Fibroblast of mammary gland (primary cell): ENCODE data around the gene MUC5AC.
"Not testable (repeated sequence)": the region's sequence is repeated elsewhere in the genome, so short reads cannot be mapped to it uniquely, and the experiment has no call there.

Source experiments
- DNase-seq: peaks from one replicate; pipeline ENCODE4 v3.0.0-alpha.2; 2010; ENCODE audit warnings: low read depth
- H3K4me3 ChIP-seq: 2 replicates; pipeline ENCODE4 v1.5.1; 2011; ENCODE audit warnings: low read depth, mild to moderate bottlenecking, low read length, moderate library complexity; ENCODE audit not compliant: control insufficient read depth
- TF ChIP-seq, protein P1 (sequence below): conservative IDR thresholded peaks from 2 replicates; pipeline ENCODE4 v1.5.1; 2011; ENCODE audit warnings: low read depth, low read length, inconsistent platforms; ENCODE audit not compliant: control insufficient read depth, insufficient read depth

Gene MUC5AC

DNA sequence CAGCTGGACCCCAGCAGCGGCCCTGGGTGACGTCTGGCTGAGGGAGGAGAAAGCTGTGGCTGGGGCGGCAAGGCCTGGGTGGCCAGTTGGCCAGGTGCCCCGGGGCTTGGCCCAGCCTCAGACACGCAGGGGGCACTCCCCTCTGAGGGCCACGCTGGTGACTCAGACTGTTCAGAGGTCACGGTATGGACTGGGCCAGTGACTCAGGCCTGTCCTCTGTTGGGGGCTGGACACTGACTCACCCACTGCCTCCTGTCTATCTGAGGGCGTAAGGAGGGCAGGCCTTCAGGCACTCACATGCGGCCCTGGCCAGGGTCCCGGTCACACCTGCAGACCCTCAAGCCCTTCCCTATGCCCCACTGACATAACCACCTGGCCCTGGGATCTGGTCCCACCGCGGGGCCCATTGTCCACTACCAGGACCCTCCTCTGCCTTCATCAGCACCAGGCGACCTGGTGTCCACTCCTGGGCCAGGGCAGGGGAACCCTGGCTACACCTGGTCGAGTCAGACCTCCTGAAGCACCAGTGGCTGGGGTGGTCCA is 3.7 kb upstream of the MUC5AC start:
- peak; percentile 96 for DNase-seq
- no peak overlapping the region for H3K4me3 ChIP-seq
- TF ChIP-seq, protein P1, sequence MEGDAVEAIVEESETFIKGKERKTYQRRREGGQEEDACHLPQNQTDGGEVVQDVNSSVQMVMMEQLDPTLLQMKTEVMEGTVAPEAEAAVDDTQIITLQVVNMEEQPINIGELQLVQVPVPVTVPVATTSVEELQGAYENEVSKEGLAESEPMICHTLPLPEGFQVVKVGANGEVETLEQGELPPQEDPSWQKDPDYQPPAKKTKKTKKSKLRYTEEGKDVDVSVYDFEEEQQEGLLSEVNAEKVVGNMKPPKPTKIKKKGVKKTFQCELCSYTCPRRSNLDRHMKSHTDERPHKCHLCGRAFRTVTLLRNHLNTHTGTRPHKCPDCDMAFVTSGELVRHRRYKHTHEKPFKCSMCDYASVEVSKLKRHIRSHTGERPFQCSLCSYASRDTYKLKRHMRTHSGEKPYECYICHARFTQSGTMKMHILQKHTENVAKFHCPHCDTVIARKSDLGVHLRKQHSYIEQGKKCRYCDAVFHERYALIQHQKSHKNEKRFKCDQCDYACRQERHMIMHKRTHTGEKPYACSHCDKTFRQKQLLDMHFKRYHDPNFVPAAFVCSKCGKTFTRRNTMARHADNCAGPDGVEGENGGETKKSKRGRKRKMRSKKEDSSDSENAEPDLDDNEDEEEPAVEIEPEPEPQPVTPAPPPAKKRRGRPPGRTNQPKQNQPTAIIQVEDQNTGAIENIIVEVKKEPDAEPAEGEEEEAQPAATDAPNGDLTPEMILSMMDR: no peak

- not testable (repeated sequence) for DNase-seq, H3K4me3 ChIP-seq
These were observed 3.1 kb upstream of the MUC5AC start for GRCh38 chr11:1154656-1155055.

DNA sequence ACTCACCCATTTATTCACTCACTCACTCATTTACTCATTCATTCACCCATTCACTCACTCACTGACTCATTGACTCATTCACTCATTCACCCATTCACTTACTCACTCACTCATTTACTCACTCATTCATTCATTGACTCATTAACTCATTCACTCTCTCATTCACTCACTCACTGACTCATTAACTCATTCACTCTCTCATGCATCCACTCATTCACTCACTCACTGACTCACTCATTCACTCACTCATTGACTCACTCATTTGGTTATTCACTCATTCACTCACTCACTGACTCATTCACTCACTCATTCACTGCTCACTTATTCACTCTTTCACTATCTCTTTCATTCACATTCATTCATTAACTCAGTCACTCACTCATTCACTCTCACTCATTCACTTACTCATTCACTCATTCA is 2.5 kb upstream of the MUC5AC start:
- no peak overlapping the region for H3K4me3 ChIP-seq
- TF ChIP-seq, protein P1: no peak
- DNase-seq: peak; percentile 36

DNA sequence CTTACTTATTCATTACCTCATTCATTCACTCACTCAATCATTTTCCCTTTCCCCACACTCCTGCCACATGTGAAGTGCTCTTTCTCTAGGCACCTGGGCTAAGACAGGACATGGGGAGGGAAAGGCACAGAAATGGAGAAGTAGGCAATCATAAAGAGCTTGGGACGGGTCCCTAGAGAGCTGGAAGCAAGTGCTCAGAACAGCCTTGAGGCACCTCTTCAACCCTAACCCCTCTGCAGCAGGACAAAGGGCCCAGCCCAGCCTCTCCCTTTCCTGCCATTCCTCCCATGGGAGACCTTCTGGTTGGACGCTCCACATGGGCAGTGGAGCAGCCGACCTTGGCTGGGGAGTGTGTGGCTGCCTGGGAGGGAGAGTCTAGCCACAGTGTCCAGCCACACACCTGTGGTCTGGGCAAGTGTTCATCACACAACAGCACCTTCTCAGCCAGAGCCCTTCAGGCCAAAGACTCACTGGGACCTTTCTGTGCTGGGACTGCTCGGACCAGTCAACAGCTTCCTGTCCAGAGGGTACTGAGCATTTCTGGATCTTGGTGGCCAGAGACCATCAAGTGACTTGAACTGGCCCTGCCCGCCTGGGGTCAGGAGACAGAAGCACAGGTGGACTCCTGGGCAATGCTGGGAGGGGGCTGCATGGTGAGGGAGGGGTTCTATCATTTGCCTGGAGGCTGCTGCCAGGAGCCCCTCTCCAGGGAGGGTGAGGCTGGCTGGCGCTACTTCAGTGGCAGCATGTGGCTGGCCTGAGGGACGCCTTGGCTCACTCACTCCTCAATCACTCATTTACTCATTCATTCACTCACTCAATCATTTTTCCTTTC is 1.0 kb upstream of the MUC5AC start:
- DNase-seq: no peak

GRCh38 chr11:1157341-1157644 is 460 bp upstream of the MUC5AC start:
- no peak overlapping the region for H3K4me3 ChIP-seq
- DNase-seq: no peak
- TF ChIP-seq, protein P1: no peak

More for the DNA sequence above, 1.0 kb upstream of the MUC5AC start:
- no peak overlapping the region for H3K4me3 ChIP-seq
- TF ChIP-seq, protein P1: no peak

GRCh38 chr11:1158681-1159487 is 1.1 kb downstream of the MUC5AC start:
- no peak overlapping the region for H3K4me3 ChIP-seq
- DNase-seq: no peak
- TF ChIP-seq, protein P1: no peak

DNA sequence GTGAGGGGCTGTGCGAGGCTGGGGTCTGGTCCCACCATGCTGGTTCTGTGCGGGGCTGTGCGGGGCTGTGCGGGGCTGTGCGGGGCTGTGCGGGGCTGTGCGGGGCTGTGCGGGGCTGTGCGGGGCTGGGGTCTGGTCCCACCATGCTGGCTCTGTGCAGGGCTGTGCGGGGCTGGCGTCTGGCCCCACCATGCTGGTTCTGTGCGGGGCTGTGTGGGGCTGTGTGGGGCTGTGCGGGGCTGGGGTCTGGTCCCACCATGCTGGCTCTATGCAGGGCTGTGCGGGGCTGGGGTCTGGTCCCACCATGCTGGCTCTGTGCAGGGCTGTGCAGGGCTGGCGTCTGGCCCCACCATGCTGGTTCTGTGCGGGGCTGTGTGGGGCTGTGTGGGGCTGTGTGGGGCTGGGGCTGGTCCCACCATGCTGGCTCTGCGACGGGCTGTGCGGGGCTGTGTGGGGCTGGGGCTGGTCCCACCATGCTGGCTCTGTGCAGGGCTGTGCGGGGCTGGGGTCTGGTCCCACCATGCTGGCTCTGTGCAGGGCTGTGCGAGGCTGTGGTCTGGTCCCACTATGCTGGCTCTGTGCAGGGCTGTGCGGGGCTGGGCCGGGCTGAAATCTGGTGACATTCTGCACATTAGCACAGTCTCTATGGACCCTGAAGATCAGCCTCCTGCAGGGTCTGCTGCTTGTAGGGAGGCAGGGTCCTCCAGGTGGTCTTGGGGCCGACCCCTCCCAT is 1.9 kb downstream of the MUC5AC start:
- H3K4me3 ChIP-seq, DNase-seq: not testable (repeated sequence)
